Inflammatory macrophage treated with lipopolysaccharide for 1 hour (primary cell): Measurements from ENCODE around the gene NOL4L.
"Not testable (repeated sequence)": the region's sequence is repeated elsewhere in the genome, so short reads cannot be mapped to it uniquely, and the experiment has no call there.

Experiments used
- DNase-seq, 2 donors: peaks; one replicate each; pipeline ENCODE4 v3.0.0-alpha.2; 2020 to 2022

NOL4L gene

DNA sequence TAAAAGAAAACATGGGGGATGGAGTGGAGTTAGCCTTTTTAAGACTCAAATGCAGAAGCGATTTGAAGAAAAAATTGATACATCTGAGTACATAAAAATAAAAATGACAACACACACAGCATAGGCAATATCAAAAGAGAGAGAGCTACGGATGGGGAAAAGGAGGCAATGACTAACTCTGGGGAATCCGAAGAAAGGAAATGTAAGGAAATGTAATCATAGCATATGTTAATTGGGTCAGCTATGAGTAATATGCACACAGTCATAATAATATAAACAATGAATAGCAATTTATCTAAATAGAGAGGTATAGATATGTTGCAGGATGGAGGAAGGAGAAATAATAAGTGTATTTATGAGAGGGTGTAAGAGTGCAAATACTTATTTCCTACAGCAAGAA lies 83.4 kb downstream of the NOL4L start:
- DNase-seq, result peak; percentile 48 to 61

DNA sequence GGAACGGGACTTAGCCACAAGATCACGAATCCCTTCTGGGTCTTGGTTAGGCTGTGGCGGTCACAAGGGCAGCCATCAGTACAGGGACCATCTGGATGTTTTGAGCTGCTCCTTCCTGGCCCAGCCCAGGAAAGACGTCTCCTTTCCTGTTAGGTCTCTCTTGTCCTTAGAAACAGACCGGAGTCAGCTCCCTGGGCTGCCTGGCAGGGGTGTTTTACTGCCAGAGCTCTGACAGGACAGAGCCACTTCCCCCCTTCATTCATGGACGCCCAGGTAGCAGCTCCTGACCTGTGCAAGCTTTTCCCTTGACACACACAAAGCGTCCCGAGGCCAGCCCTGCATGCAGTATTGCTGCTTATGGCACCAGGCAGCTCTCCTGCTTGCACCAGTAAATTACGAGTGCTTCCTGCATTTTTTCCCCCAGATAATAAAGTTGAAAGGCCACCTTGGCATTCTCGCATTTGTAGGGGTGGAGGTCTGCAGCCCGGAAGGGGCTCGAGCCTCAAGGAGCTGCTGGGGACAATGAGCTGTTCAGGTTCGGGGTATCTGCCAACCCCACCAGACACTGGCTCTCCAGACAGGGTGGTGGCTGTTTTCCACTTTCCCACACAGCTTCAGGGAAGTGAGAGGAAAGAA lies 87.4 kb downstream of the NOL4L start:
- DNase-seq, result no peak

DNA sequence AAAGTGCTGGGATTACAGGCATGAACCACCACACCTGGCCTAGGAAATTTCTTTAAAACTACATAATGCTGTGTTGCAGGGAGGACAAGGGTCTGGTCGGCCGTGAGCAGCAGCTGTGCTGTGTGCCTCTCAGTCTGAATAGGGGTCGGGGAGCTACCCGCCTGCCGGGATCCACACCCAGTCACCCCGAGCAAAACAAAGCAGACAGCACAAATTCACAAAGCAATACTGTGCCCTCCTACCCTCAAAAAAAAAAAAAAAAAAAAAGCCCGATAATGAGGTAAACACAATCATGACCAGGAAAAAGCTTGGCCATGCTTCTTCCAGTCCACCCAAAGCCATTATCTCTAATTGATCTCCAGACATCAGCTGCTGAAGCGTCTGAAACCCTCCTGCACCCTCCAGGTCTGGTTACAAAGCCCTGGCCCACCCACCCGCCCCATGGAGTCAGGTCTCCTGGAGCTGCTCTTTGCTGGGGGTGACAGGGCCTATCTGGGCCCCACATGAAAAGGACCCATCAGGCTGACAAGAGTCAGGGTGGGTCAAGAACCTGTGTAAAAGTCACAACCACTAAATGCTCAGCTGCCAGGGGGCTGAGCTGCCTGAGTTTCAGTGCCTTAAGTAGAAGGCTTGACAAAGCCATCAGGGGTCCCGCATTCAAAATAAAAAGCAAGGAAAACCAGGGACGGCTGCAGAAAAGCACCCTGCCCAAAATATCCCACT lies 88.2 kb downstream of the NOL4L start:
- no peak for DNase-seq

DNA sequence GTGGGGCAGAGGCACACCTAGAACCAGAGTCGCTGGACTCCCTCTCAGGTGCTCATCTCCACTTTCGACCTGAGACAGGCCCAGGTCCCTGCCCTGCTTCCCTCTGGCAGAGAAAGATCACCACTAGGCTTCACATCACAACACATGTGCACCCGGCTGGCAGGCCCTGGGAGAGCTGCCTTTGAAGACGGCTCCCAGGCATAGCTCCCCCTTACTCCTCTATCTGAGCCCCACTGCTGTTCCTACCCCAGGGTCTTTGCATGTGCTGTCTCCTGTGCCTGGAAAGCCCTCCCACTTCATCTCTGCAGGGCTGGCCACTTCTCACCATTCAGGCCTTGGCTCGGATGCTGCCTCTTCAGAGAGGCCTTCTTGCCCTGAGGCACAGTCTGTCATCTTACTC lies 89.2 kb downstream of the NOL4L start:
- no peak for DNase-seq

DNA sequence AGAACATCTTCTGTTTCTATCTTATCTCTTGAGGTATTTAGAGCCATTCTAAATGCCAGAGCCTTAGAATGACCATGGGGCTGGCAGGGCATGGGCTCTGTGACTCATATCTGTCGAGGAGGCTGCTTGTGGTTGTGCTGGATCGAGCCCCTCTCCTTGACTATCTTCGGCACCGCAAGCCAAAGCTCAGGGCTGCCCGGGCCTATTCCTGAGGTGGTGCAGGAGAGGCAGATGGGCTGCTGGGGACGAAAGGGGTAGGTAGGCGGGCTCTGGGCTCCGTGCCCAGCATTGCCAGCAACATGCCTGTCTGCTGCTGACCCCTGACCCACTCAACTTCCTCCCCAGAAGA lies 89.9 kb downstream of the NOL4L start:
- DNase-seq, result no peak

DNA sequence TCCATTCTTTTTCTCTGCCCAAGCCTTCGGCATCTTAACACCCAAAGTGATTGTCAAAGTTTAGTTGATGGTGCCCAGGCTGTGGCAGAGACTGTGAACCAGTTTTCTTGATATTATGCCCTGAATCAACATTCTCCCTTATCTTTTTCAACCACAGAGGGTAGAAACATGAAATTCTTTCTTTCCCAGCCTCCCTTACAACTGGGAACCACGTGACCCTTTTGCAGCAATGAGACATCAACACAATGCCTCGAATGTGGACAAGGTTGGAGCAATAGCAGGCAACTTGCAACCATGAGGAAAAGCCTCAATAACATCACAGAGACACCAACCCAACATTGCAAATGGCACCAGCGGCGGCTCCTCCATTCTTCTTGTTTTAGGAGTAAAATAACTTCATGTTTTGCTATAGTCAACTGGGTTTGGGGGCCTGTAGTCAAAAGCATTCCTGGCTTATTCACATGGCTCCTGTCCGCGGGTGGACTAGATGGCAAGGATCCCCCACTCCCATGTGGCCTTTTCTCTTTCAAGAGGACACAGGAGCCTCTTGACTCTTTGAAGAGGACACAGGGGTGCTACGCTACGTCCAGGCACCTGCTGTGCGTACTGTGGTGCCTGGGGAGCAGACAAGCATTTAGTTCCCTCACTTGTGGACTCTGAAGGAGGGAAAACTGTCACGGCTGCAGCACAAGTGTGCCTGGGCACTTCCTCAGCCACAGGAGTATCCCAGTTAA lies 90.5 kb downstream of the NOL4L start:
- no peak for DNase-seq

DNA sequence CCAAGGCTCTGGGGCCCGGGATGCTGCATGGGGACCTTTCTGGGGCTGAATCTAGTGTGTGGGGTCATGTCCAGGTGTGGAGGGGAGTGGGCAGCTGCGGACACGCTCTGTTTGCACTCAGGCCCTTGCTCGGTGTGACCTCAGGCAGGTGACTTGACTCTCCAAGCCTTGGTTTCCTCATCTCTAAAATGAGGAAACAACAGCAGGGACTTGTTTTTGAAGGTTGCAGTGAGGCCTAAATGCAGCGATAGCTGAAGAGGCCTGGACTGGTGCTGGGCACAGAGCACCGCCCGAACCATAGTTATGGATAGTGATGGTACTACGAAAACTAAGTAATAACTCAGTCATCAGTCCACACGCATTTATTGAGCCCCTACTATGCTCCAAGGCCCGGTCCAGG lies 91.8 kb downstream of the NOL4L start:
- DNase-seq, result no peak

DNA sequence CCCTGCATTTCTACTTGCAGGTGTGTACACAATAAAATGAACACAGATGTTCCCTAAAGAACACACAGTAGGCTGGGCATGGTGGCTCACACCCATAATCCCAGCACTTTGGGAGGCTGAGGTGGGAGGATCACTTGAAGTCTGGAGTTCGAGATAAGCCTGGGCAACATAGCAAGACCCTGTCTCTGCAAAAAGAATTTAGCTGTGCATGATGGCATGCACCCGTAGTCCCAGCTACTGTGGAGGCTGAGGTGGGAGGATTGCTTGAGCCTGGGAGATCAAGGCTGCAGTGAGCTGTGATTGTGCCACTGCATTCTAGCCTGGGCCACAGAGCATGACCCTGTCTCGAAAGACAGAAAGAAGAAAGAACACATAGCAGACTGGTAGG lies 93.4 kb downstream of the NOL4L start:
- DNase-seq, result not testable (repeated sequence)

DNA sequence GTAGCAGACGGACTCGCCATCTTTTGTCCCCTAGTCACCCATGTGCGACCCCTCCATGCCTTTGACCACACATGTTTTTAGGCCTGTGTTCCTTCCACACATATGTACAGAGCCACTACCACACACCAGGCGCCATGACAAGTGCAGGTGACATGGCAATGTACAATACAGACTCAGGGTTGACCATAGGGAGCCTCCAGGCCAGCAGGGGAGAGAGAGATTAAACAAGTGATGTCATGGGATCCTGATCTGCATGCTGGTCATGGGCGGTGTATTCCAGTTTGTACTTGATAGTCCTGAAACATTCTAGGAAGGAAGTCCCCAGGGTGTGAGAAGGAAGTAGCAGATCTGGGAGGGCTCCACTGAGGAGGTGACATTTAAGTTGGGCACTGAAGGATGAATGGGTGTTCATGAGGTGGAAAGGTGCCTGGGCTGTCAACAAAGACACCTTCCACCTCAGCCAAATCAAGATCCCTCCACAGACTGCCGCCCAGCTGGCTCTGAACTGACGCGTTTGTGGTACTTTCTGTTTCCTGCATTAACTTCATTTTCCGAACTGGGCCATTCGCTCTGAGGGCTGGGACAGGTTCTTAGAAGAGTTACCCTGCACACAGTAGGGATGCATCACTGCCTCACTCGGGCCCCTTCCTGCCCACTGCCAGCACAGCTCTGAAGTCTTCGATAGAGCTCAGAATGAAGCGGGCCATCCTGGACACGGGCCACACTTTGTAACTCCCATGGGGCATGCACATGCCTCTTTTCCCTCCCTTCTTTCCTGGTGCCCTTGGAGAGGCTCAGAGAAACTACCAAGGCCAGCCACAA lies 94.0 kb downstream of the NOL4L start:
- no peak for DNase-seq

DNA sequence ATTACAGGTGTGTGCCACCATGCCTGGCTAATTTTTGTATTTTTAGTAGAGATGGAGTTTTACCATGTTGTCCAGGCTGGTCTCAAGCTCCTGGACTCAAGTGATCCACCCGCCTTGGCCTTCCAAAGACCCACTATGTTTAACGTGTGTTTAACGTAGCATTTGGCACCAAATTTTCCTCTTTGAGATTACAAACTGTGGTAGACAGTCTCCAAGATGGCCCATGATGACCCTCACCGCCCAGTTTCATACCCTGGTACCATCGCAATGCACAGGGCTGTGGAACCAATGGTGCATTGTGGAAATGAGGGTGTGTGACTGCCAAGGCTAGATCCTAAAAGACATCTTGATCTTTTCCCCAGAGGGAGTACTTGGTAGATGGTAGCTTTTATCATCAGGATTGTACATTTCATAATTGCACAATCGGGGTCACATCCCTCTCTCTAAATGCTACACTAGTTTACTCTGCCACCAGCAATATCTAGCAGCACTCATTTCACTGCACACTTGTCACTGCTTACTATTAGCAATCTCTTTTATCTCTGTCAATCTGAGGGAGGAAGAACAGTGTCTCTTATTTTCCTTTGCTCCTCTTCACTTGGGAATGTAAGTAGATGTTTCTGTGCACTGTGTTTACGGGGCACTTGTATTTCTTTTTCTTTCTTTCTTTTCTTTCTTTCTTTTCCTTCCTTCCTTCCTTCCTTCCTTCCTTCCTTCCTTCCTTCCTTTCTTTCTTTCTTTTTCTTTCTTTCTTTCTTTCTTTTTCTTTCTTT lies 96.9 kb downstream of the NOL4L start:
- DNase-seq, result no peak

DNA sequence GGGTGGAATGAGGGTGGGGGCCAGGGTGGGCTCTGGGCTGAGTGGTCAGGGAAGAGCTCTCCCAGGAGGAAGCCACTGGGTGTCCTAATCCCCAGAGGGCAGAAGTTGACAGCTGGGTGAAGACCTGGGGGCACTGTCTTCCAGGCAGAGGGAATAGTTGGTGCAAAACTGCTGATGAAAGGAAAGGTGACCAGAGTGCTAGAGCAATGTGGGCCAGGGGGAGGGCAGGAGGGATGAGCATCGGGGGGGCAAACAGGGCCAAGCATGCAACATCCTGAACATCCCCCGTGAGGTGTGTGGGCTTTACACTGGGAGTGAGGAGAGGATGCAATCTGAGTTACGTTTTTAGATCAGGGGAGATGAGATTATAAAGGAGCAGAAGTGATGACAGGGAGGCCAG lies 97.8 kb downstream of the NOL4L start:
- DNase-seq, result no peak

DNA sequence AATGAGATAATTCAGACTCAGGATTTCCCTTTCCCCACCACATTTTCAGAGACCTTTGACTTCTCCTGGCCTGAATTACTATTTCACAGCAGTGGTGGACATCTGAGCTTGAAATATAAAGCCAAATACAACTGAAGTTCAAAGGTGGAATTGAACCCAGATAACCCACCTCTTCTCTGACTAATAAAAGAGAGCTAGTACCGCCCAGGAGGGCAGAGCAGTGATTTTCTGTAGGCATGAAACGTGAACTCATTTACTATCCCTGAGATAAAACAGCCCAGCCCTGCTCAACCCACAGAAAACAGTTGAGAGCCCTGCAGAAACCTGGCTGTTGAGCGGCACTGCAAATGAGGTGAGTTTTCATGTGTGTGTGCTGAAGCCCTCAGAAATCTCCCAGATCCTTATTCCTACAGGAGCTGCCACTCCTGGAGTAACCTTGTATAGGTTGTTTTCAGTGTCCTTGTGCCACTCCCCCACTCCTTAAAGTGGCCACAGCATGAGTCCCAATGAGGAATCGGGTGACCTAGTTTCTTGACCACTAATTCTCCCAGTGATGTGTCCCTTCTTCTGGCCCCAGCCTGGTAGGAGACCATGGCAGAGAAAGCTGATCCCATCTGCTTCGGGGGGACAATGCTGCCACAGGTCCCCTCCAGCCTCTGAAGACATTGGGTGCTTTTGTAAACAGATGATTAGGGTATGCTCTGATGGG lies 99.2 kb downstream of the NOL4L start:
- no peak for DNase-seq

DNA sequence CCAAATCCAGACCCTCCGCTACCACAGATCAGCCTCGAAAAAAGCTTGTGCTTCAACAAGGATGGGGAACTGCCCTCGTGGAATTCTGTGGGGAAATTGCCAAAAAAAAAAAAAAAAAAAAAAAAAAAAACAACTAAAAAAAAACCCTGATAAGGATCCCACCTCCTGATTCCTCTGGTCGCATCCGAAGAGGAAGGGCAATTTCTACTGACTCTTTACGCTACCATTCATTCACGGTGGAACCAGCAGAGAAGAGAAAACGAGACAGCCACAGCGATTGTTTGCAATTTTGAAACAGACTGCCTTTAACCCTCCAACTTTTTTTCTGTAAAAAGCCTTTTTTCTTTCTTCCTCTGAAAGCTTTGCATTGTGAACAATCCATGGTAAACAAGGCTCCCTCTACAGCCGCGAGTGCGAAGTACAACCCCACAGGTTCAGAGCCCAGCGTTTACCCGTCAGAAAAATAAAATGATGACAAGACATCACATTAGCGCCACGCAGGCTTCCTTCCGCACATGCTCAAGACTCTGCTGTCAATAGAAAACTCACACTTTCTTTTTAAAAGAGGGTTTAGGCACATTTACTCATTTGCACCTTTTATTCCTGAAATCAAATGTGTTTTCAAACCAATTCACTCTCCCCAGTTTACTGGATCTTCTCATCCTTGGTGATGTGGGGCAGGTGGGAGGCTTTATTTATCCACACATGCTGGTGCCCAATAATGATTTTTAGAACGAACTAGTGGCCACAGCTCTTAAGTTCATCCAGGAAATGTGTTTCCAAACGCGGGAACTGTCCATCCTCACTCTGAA lies 100.0 kb downstream of the NOL4L start:
- peak; percentile 74 to 85 for DNase-seq

DNA sequence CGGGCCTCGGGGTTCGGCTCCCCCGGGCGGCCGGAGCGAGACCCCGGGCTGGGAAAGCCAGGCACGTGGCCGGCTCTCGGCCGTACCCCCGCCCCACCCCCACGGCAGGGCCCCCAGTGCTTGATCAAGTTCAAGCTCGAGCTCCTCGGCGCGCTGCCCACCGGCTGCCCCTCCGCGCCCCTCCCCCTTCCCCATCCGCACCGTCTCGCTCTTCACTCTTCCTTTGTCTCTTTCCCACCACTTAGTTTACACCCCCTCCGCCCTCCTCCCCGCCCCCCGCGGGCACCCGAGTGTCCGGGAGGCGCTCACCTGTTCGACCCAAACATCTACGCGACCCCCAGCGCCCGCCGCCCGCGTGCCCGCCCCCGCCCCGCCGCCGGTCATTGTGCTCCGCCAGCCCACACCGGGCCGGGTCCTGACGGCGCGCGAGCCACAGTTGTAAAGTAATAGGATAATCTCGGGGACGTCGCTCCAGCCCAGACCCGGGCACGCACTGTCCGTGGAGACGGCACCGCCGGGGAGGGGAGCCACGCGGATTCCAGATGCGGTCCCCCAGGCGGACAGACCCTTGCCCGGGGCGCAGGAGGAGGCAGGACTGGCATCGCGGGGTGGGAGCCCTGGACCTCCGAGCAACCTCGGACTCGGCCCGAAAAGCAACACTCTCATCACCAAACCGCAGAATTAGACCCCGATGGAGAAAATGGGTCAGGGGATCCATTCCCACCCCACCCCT lies 100.7 kb downstream of the NOL4L start:
- peak in 1 of 2 donors; percentile 9 for DNase-seq

DNA sequence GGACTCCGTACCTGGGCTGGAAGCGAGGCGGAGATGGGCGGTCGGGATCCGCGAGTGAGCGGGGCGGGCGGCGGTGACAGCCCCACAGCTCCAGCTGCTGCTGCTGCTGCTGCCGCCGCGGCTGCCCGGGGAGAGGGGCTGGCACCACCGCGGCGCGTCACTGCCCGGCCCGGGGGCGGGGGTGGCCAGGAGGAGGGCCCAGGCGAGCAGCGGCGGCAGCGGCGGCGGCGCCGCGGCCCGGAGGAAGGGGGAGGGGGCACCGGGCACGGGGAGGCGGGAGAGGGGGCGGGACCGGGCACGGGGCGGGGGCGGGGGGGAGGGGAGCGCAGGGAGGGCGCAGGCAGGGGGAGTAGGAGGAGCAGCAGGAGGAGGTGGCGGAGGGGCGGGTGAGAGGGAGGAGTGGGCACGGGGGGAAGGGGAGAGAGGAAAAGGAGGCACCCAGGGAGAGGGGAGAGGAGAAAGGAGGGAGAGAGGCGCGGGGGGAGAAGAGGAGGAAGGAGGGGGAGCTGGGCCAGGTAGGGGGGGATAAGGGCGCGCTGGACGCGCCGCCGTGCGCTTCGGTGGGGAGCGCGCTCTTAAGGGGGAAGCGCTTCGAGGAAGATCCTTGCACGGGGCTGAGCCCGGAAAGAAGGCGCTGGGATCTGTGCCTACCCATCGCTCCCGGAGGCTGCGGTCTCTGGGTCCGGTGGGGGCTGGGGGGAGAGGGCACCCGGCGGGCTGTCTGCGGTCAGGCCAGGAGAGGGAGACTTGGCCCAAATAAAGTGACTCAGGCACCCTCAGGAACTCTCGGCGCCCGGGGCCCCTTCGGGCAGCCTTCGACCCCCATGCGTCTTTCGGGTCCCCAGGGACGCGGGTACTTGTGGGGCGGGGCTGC lies 101.5 kb downstream of the NOL4L start:
- DNase-seq, result peak in 1 of 2 donors; percentile 37

DNA sequence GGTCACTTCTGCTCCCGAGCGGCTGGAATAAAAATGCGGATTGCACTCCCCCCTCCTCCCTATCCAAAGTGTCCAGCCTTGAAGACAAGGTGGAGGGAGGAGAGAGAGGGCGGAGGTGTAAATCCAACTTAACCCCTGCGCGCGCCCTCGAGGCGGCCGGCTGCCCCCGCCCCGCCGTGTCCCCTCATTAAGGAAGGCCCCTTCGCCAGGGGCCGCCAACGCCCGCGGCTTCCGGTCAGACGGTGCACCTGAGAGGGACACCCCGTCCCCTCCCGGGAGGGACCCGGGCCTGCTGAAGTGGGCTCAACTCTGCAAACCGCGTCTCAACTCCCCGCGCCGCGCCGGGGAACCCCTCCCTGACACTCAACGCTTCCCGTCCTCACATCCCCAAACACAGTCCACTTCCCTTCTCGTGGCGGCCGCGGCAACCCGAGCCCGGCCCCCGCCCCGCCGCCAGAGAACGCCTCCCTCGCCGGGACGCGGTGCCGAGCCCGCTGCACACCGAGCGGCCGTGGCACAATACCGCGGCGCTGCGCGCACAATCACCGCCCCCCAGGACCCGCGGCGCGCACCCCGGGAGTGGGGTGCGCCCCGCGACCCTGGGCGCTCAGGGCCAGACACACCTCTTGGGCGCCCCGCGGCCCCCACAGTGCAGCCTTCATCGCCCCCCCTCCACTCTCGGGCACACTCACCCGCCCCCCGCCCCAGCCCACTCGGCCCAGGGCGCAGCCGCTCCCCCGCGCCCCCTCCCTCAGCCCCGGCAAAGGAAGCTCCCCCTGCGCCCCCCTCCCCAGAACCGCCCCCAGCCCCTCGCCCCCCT lies 102.5 kb downstream of the NOL4L start:
- DNase-seq, result peak; percentile 66 to 72

DNA sequence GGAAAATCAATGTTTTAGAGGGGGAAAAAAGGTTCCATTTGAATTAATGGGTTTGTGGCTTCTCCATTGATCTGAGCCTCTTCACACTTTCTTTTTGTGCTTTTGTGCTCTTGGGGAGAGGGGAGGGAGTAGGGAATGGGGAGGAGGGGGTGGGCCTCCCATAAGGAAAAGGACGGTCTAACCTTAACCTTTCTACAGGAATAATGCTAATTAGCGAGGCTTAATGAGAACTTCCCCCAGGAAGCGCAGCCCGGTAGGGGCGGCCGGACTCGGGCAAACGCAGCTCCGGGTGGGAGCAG lies 103.0 kb downstream of the NOL4L start:
- no peak for DNase-seq
